SK-N-MC (cell line): Measurements from ENCODE around the gene PIN4.

Source experiments
- EZH2 ChIP-seq: fragments of 200-600 bp; sonication (generic); IDR thresholded peaks from one replicate; pipeline ENCODE4 v1.6.1; 2017; ENCODE audit warnings: antibody characterized with exemption
- POLR2AphosphoS5 ChIP-seq: IDR thresholded peaks from 2 replicates; pipeline ENCODE4 v1.6.1; 2012; ENCODE audit warnings: mild to moderate bottlenecking, low read depth, low read length, borderline replicate concordance

- no peak for TF ChIP-seq POLR2AphosphoS5
- no peak for TF ChIP-seq EZH2
These were observed 21.9 kb downstream of the PIN4 start for GRCh38 chrX:72203421-72203820.
